ENCODE results near the gene AKAP11.
A peak's percentile ranks its signal among the peaks of the same experiment; 100 is the strongest.

The AKAP11 gene

DNA sequence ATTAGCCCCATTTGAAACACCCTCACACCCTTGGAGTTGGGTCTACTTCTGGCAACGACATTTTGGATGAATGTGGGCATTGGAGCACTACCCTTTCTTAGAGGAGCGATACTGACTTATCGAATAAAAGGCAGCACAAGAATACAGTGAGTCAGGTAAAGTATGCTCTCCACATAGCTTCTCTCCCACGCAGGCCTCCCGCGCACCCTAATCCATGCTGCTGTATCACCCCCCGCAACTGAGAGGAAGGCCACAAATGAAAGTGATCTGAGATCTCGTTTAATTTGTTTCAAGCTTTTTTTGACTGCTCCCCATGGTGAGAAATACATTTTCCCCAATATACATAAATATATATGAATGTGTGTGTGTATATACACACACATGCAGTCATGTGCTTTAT, 25.4 kb upstream of the AKAP11 start:
- Histone ChIP-seq H3K9me3 (ENCODE audit: control insufficient read depth in 1 of 2, low read length in 2 of 2) (no peaks in the 10 kb centered on the region), H3K27me3 (ENCODE audit: low read depth, low read length) (no peaks in the 10 kb centered on the region), H3K27ac (ENCODE audit: low read length) (no peak overlapping the region), H3K4me3 (ENCODE audit: low read depth in 1 of 2, low read length in 2 of 2) (no peak overlapping the region), H3K4me1 (ENCODE audit: control insufficient read depth in 1 of 2, insufficient read depth in 2 of 2, low read length in 2 of 2) (no peaks in the 10 kb centered on the region), H3K36me3 (ENCODE audit: control insufficient read depth in 1 of 2, insufficient read depth in 2 of 2, low read length in 2 of 2) (no peaks in the 10 kb centered on the region)

GRCh38 chr13:42247883-42248282, 24.1 kb upstream of the AKAP11 start:
- Histone ChIP-seq H3K27ac (ENCODE audit: low read length) (no peak overlapping the region), H3K27me3 (ENCODE audit: low read depth, low read length) (no peaks in the 10 kb centered on the region), H3K9me3 (ENCODE audit: control insufficient read depth in 1 of 2, low read length in 2 of 2) (no peaks in the 10 kb centered on the region), H3K36me3 (ENCODE audit: control insufficient read depth in 1 of 2, insufficient read depth in 2 of 2, low read length in 2 of 2) (no peaks in the 10 kb centered on the region), H3K4me1 (ENCODE audit: control insufficient read depth in 1 of 2, insufficient read depth in 2 of 2, low read length in 2 of 2) (no peaks in the 10 kb centered on the region), H3K4me3 (ENCODE audit: low read depth in 1 of 2, low read length in 2 of 2) (no peak overlapping the region)

DNA sequence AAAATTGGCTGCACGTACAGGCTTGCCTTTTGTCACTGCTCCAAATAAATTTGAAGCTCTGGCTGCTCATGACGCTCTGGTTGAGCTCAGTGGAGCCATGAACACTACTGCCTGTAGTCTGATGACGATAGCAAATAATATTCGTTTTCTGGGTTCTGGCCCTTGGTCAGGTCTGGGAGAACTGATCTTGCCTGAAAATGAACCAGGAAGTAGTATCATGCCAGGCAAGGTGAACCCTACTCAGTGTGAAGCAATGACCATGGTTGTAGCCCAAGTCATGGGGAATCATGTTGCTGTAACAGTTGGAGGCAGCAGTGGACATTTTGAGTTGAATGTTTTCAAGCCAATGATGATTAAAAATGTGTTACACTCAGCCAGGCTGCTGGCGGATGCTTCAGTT, 16.1 kb upstream of the AKAP11 start:
- H3K27ac ChIP-seq (ENCODE audit: low read length) = no peak overlapping the region
- no peaks in the 10 kb centered on the region for H3K9me3 ChIP-seq (ENCODE audit: control insufficient read depth in 1 of 2, low read length in 2 of 2)
- H3K36me3 ChIP-seq (ENCODE audit: control insufficient read depth in 1 of 2, insufficient read depth in 2 of 2, low read length in 2 of 2) = no peaks in the 10 kb centered on the region
- no peaks in the 10 kb centered on the region for H3K27me3 ChIP-seq (ENCODE audit: low read depth, low read length)
- no peak overlapping the region for H3K4me3 ChIP-seq (ENCODE audit: low read depth in 1 of 2, low read length in 2 of 2)
- H3K4me1 ChIP-seq (ENCODE audit: control insufficient read depth in 1 of 2, insufficient read depth in 2 of 2, low read length in 2 of 2) = no peaks in the 10 kb centered on the region

DNA sequence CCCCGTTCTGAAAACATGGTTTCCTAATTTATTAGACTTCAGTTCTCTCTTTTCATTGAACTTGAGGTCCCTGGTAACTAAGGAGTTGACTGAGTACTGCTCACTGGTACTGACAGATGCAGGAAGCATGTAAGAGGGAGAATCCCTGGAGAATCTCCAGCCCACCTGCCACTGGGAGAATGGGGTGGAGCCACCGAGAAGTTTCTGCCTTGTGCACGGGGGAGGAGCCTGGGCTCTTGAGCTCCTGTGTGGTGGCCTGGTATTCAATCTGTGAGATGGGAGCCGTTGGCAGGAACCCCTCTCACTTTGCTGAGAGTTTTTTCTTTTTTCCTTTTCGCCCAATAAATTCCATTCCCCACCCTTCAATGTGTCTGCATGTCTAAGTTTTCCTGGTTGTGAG, 13.2 kb upstream of the AKAP11 start:
- H3K27me3 ChIP-seq (ENCODE audit: low read depth, low read length) = no peaks in the 10 kb centered on the region
- H3K9me3 ChIP-seq (ENCODE audit: control insufficient read depth in 1 of 2, low read length in 2 of 2) = no peaks in the 10 kb centered on the region
- H3K27ac ChIP-seq (ENCODE audit: low read length) = no peak overlapping the region
- H3K36me3 ChIP-seq (ENCODE audit: control insufficient read depth in 1 of 2, insufficient read depth in 2 of 2, low read length in 2 of 2) = no peaks in the 10 kb centered on the region
- no peak overlapping the region for H3K4me3 ChIP-seq (ENCODE audit: low read depth in 1 of 2, low read length in 2 of 2)
- no peaks in the 10 kb centered on the region for H3K4me1 ChIP-seq (ENCODE audit: control insufficient read depth in 1 of 2, insufficient read depth in 2 of 2, low read length in 2 of 2)

- Histone ChIP-seq H3K36me3 (ENCODE audit: control insufficient read depth in 1 of 2, insufficient read depth in 2 of 2, low read length in 2 of 2) (no peaks in the 10 kb centered on the region), H3K4me1 (ENCODE audit: control insufficient read depth in 1 of 2, insufficient read depth in 2 of 2, low read length in 2 of 2) (no peaks in the 10 kb centered on the region), H3K9me3 (ENCODE audit: control insufficient read depth in 1 of 2, low read length in 2 of 2) (no peaks in the 10 kb centered on the region), H3K27me3 (ENCODE audit: low read depth, low read length) (no peaks in the 10 kb centered on the region), H3K4me3 (ENCODE audit: low read depth in 1 of 2, low read length in 2 of 2) (no peak overlapping the region), H3K27ac (ENCODE audit: low read length) (no peak overlapping the region)
Observed at GRCh38 chr13:42259515-42259914, 12.4 kb upstream of the AKAP11 start.

- Histone ChIP-seq H3K4me1 (ENCODE audit: control insufficient read depth in 1 of 2, insufficient read depth in 2 of 2, low read length in 2 of 2) (no peaks in the 10 kb centered on the region), H3K36me3 (ENCODE audit: control insufficient read depth in 1 of 2, insufficient read depth in 2 of 2, low read length in 2 of 2) (no peaks in the 10 kb centered on the region), H3K27ac (ENCODE audit: low read length) (no peak overlapping the region), H3K4me3 (ENCODE audit: low read depth in 1 of 2, low read length in 2 of 2) (no peak overlapping the region), H3K9me3 (ENCODE audit: control insufficient read depth in 1 of 2, low read length in 2 of 2) (no peaks in the 10 kb centered on the region), H3K27me3 (ENCODE audit: low read depth, low read length) (no peaks in the 10 kb centered on the region)
Observed at GRCh38 chr13:42260903-42261654, 10.9 kb upstream of the AKAP11 start.

GRCh38 chr13:42266473-42266872, 5.5 kb upstream of the AKAP11 start:
- H3K27ac ChIP-seq (ENCODE audit: low read length) = no peak overlapping the region
- no peaks in the 10 kb centered on the region for H3K9me3 ChIP-seq (ENCODE audit: control insufficient read depth in 1 of 2, low read length in 2 of 2)
- H3K36me3 ChIP-seq (ENCODE audit: control insufficient read depth in 1 of 2, insufficient read depth in 2 of 2, low read length in 2 of 2) = no peaks in the 10 kb centered on the region
- no peaks in the 10 kb centered on the region for H3K27me3 ChIP-seq (ENCODE audit: low read depth, low read length)
- no peak overlapping the region for H3K4me3 ChIP-seq (ENCODE audit: low read depth in 1 of 2, low read length in 2 of 2)
- H3K4me1 ChIP-seq (ENCODE audit: control insufficient read depth in 1 of 2, insufficient read depth in 2 of 2, low read length in 2 of 2) = no peaks in the 10 kb centered on the region

GRCh38 chr13:42270160-42270856, 1.6 kb upstream of the AKAP11 start:
- Histone ChIP-seq H3K4me1 (ENCODE audit: control insufficient read depth in 1 of 2, insufficient read depth in 2 of 2, low read length in 2 of 2) (peaks cover 6 to 16% of the 10 kb centered on the region in 2 donors), H3K4me3 (ENCODE audit: low read depth in 1 of 2, low read length in 2 of 2) (peak overlapping the region in 1 of 2 donors; percentile 78), H3K27me3 (ENCODE audit: low read depth, low read length) (no peaks in the 10 kb centered on the region), H3K36me3 (ENCODE audit: control insufficient read depth in 1 of 2, insufficient read depth in 2 of 2, low read length in 2 of 2) (no peaks in the 10 kb centered on the region), H3K27ac (ENCODE audit: low read length) (no peak overlapping the region), H3K9me3 (ENCODE audit: control insufficient read depth in 1 of 2, low read length in 2 of 2) (no peaks in the 10 kb centered on the region)

- H3K9me3 ChIP-seq (ENCODE audit: control insufficient read depth in 1 of 2, low read length in 2 of 2) = no peaks in the 10 kb centered on the region
- peaks cover 6 to 16% of the 10 kb centered on the region in 2 donors for H3K4me1 ChIP-seq (ENCODE audit: control insufficient read depth in 1 of 2, insufficient read depth in 2 of 2, low read length in 2 of 2)
- no peaks in the 10 kb centered on the region for H3K27me3 ChIP-seq (ENCODE audit: low read depth, low read length)
- H3K36me3 ChIP-seq (ENCODE audit: control insufficient read depth in 1 of 2, insufficient read depth in 2 of 2, low read length in 2 of 2) = no peaks in the 10 kb centered on the region
- peak overlapping the region; percentile 78 for H3K27ac ChIP-seq (ENCODE audit: low read length)
- H3K4me3 ChIP-seq (ENCODE audit: low read depth in 1 of 2, low read length in 2 of 2) = peak overlapping the region; percentile 78 to 90
Observed at GRCh38 chr13:42270857-42271215, 1.1 kb upstream of the AKAP11 start.

DNA sequence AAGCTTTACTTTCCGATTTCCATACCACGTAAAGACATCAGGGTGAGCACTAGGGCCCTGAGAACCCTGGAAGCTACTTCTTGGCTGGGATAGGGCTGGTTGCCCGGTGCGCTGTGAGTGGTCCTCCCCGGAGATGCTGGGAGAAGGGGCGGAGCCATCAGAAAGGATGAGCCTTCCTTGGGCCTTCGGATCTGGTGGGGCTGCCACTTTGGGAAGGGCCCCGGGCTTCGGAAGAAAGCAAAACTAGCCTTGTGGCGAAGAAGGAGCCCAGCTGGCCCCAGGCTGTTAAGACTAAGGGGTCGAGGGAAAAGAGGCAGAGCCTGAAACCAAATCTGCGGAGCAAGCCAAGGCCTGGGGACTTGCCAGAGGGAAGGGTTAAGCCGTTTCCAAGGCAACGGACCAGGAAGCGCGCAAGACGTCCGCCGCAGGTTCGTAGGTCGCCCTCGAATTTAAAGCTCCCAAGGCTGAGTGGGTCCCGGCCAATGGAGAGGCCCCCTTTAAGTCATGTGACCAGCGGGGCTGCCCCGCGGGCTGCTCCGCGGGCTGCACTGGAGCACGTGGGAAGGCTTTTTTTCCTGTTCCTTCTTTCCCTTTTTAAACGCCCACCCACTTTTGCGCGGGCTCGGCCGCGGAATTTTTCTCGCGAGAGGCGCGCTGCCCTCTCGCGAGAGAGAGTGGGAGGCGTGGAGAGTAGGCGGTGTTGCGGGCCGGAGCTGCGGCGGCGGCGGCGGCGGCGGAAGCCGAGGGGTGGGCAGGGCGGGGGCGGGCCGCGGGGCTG, 426 bp upstream of the AKAP11 start:
- H3K27me3 ChIP-seq (ENCODE audit: low read depth, low read length) = no peaks in the 10 kb centered on the region
- H3K4me1 ChIP-seq (ENCODE audit: control insufficient read depth in 1 of 2, insufficient read depth in 2 of 2, low read length in 2 of 2) = peaks cover 6 to 16% of the 10 kb centered on the region in 2 donors
- H3K27ac ChIP-seq (ENCODE audit: low read length) = peak overlapping the region; percentile 78
- H3K36me3 ChIP-seq (ENCODE audit: control insufficient read depth in 1 of 2, insufficient read depth in 2 of 2, low read length in 2 of 2) = no peaks in the 10 kb centered on the region
- no peaks in the 10 kb centered on the region for H3K9me3 ChIP-seq (ENCODE audit: control insufficient read depth in 1 of 2, low read length in 2 of 2)
- peak overlapping the region; percentile 78 to 90 for H3K4me3 ChIP-seq (ENCODE audit: low read depth in 1 of 2, low read length in 2 of 2)

DNA sequence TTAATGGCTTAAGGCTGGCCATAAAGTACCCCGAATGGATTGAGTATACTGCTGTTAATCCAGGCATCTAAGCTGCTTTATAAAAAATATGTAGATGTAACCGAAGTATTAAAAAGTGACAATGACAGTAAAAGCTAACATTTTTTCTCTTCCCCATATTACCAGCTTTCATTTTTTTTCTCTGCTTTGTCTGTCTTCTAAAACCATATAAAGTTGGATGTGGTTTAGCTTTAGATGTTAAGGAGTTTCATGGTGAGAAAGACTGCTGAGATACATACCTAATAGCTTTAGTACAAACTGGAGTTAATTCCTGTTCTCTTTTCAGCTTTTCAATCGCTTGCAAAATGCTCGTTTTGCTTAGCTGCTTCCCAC, 838 bp downstream of the AKAP11 start:
- H3K27ac ChIP-seq (ENCODE audit: low read length) = peak overlapping the region; percentile 70
- no peaks in the 10 kb centered on the region for H3K27me3 ChIP-seq (ENCODE audit: low read depth, low read length)
- H3K4me1 ChIP-seq (ENCODE audit: control insufficient read depth in 1 of 2, insufficient read depth in 2 of 2, low read length in 2 of 2) = peaks cover 6 to 16% of the 10 kb centered on the region in 2 donors
- H3K9me3 ChIP-seq (ENCODE audit: control insufficient read depth in 1 of 2, low read length in 2 of 2) = no peaks in the 10 kb centered on the region
- no peaks in the 10 kb centered on the region for H3K36me3 ChIP-seq (ENCODE audit: control insufficient read depth in 1 of 2, insufficient read depth in 2 of 2, low read length in 2 of 2)
- peak overlapping the region; percentile 80 to 90 for H3K4me3 ChIP-seq (ENCODE audit: low read depth in 1 of 2, low read length in 2 of 2)

Data from muscle layer of duodenum (tissue), 2 donors.